Karpas-422 (cell line): Measurements from ENCODE around the gene SUMO1. TPM values are rescaled to one million over a fixed set of nuclear protein-coding genes. Genes with fewer than 3 reads are reported as not detected.
"Not testable (repeated sequence)": the region's sequence is repeated elsewhere in the genome, so short reads cannot be mapped to it uniquely, and the experiment has no call there.

ENCODE experiments used
- DNase-seq: peaks from one replicate; pipeline ENCODE4 v3.0.0-alpha.2; 2015
- H2AFZ ChIP-seq: fragments of 200-600 bp; sonication (generic); 2 replicates; pipeline ENCODE4 v1.6.1; 2014; ENCODE audit warnings: antibody characterized with exemption, low read length, mixed read lengths
- H3K27ac ChIP-seq: fragments of 200-600 bp; sonication (generic); 2 replicates; pipeline ENCODE4 v1.5.1; 2014; ENCODE audit warnings: mild to moderate bottlenecking, low read length, moderate library complexity
- H3K27me3 ChIP-seq: fragments of 200-600 bp; sonication (generic); 2 replicates; pipeline ENCODE4 v1.6.1; 2014; ENCODE audit warnings: low read length, mixed read lengths
- H3K36me3 ChIP-seq: fragments of 200-600 bp; sonication (generic); 2 replicates; pipeline ENCODE4 v1.6.1; 2014; ENCODE audit warnings: low read length, mixed read lengths; ENCODE audit not compliant: insufficient read depth
- H3K4me1 ChIP-seq: fragments of 200-600 bp; sonication (generic); 2 replicates; pipeline ENCODE4 v1.6.1; 2014; ENCODE audit warnings: mild to moderate bottlenecking, low read length, mixed read lengths
- H3K4me2 ChIP-seq: fragments of 200-600 bp; sonication (generic); 2 replicates; pipeline ENCODE4 v1.6.1; 2014; ENCODE audit warnings: low read length, low read depth, mild to moderate bottlenecking; ENCODE audit not compliant: poor library complexity, severe bottlenecking
- H3K4me3 ChIP-seq: fragments of 200-600 bp; sonication (generic); 2 replicates; pipeline ENCODE4 v1.5.1; 2014; ENCODE audit warnings: mild to moderate bottlenecking, antibody characterized with exemption, low read length, mixed read lengths
- H3K79me2 ChIP-seq: fragments of 200-600 bp; sonication (generic); 2 replicates; pipeline ENCODE4 v1.6.1; 2014; ENCODE audit warnings: mild to moderate bottlenecking, low read length, mixed read lengths
- H3K9ac ChIP-seq: fragments of 200-600 bp; sonication (generic); 2 replicates; pipeline ENCODE4 v1.6.0; 2014; ENCODE audit warnings: low read length
- H3K9me2 ChIP-seq: fragments of 200-600 bp; sonication (generic), shearing (Covaris generic); replicated peaks from 2 replicates; pipeline ENCODE4 v1.6.0; 2014; ENCODE audit warnings: mild to moderate bottlenecking, low read length, moderate library complexity; ENCODE audit not compliant: insufficient read depth
- H3K9me3 ChIP-seq: fragments of 300-700, 200-600 bp; sonication (generic); 2 replicates; pipeline ENCODE4 v1.6.1; 2014; ENCODE audit warnings: low read length, mixed read lengths
- H4K20me1 ChIP-seq: fragments of 200-600 bp; sonication (generic); 2 replicates; pipeline ENCODE4 v1.6.1; 2014; ENCODE audit warnings: mild to moderate bottlenecking, antibody characterized with exemption, low read length, low read depth; ENCODE audit not compliant: insufficient read depth
- total RNA-seq: library from RNA; depleted of rRNA; stranded (reverse); fragments of >200 nt; shearing (Covaris generic); gene quantifications from 2 replicates; pipeline ENCODE4 v1.2.3, GENCODE V29; 2014; ENCODE audit warnings: low replicate concordance

The SUMO1 gene
- total RNA-seq, 1 experiment from 2014 or later, result 170 TPM

GRCh38 chr2:202267495-202267894 lies 29.1 kb upstream of the SUMO1 start:
- H3K9me2 ChIP-seq, result no peaks in the 10 kb centered on the region

GRCh38 chr2:202265467-202266277 lies 27.3 kb upstream of the SUMO1 start, which contains the start of gene NOP58:
TSS of gene NOP58 (plus strand) at chr2:202265763. CDS start at chr2:202265942, 179 bp downstream.
- Histone ChIP-seq H2AFZ (no peak within 1 kb of the TSS), H4K20me1 (peaks cover 37% of the 10 kb centered on the region), H3K4me1 (peaks cover 37% of the 10 kb centered on the region), H3K9me2 (no peaks in the 10 kb centered on the region), H3K27me3 (no peaks in the 10 kb centered on the region), H3K9me3 (no peaks in the 10 kb centered on the region), H3K4me3 (peak within 1 kb of the TSS; percentile 99), H3K27ac (peak within 1 kb of the TSS; percentile 80), H3K9ac (peak within 1 kb of the TSS; percentile 96), H3K4me2 (peak within 1 kb of the TSS; percentile 73), H3K36me3 (peaks cover 6% of the 10 kb centered on the region; the same call in 1 of the 2 replicates), H3K79me2 (peaks cover 54% of the 10 kb centered on the region)
- peak; percentile 98 for DNase-seq

More at GRCh38 chr2:202267495-202267894, 29.1 kb upstream of the SUMO1 start:
- Histone ChIP-seq H2AFZ (no peak overlapping the region), H3K27me3 (no peaks in the 10 kb centered on the region), H3K36me3 (peaks cover 9% of the 10 kb centered on the region; the same call in 1 of the 2 replicates), H3K4me1 (peaks cover 37% of the 10 kb centered on the region), H3K27ac (peak overlapping the region; percentile 80; the same call in 1 of the 2 replicates), H3K4me2 (peak overlapping the region; percentile 73), H3K79me2 (peaks cover 73% of the 10 kb centered on the region), H3K9ac (peak overlapping the region; percentile 96), H3K9me3 (no peaks in the 10 kb centered on the region), H3K4me3 (peak overlapping the region; percentile 99), H4K20me1 (peaks cover 56% of the 10 kb centered on the region)
- peak; percentile 53 for DNase-seq

GRCh38 chr2:202261531-202261930 lies 23.1 kb upstream of the SUMO1 start:
- H3K27me3 ChIP-seq, result no peaks in the 10 kb centered on the region
- no peak overlapping the region for H2AFZ ChIP-seq
- H3K79me2 ChIP-seq, result peaks cover 13% of the 10 kb centered on the region
- peaks cover 2% of the 10 kb centered on the region; the same call in 1 of the 2 replicates for H4K20me1 ChIP-seq
- no peaks in the 10 kb centered on the region for H3K9me3 ChIP-seq
- H3K27ac ChIP-seq, result no peak overlapping the region
- peaks cover 13% of the 10 kb centered on the region for H3K4me1 ChIP-seq
- H3K4me2 ChIP-seq, result no peak overlapping the region
- H3K36me3 ChIP-seq, result no peaks in the 10 kb centered on the region
- no peak overlapping the region for H3K4me3 ChIP-seq
- no peaks in the 10 kb centered on the region for H3K9me2 ChIP-seq
- peak; percentile 35 for DNase-seq
- H3K9ac ChIP-seq, result no peak overlapping the region

GRCh38 chr2:202251494-202251893 lies 13.1 kb upstream of the SUMO1 start:
- no peaks in the 10 kb centered on the region for H3K36me3 ChIP-seq
- no peak overlapping the region for H3K9ac ChIP-seq
- no peaks in the 10 kb centered on the region for H3K79me2 ChIP-seq
- H3K27ac ChIP-seq, result no peak overlapping the region
- H3K27me3 ChIP-seq, result no peaks in the 10 kb centered on the region
- H3K4me3 ChIP-seq, result no peak overlapping the region
- H4K20me1 ChIP-seq, result no peaks in the 10 kb centered on the region
- no peaks in the 10 kb centered on the region for H3K9me2 ChIP-seq
- no peak overlapping the region for H3K4me2 ChIP-seq
- H3K4me1 ChIP-seq, result peaks cover 6% of the 10 kb centered on the region
- H3K9me3 ChIP-seq, result no peaks in the 10 kb centered on the region
- H2AFZ ChIP-seq, result no peak overlapping the region
- no peak for DNase-seq

GRCh38 chr2:202249521-202250253 lies 11.3 kb upstream of the SUMO1 start:
- H3K9ac ChIP-seq, result no peak overlapping the region
- H2AFZ ChIP-seq, result 0 out of 2 replicates have a peak overlapping the region, but pooled peaks have one; percentile 70
- peak overlapping the region; percentile 29 for H3K4me2 ChIP-seq
- no peaks in the 10 kb centered on the region for H3K9me3 ChIP-seq
- H4K20me1 ChIP-seq, result no peaks in the 10 kb centered on the region
- H3K4me3 ChIP-seq, result no peak overlapping the region
- peak; percentile 39 for DNase-seq
- H3K27me3 ChIP-seq, result no peaks in the 10 kb centered on the region
- no peak overlapping the region for H3K27ac ChIP-seq
- H3K4me1 ChIP-seq, result peaks cover 6% of the 10 kb centered on the region
- H3K9me2 ChIP-seq, result no peaks in the 10 kb centered on the region
- H3K36me3 ChIP-seq, result no peaks in the 10 kb centered on the region
- H3K79me2 ChIP-seq, result no peaks in the 10 kb centered on the region

- not testable (repeated sequence) for H4K20me1 ChIP-seq, H3K79me2 ChIP-seq, H3K4me2 ChIP-seq, H3K4me1 ChIP-seq, H3K4me3 ChIP-seq, H2AFZ ChIP-seq, H3K9ac ChIP-seq, H3K9me3 ChIP-seq, H3K36me3 ChIP-seq, H3K9me2 ChIP-seq, H3K27ac ChIP-seq, H3K27me3 ChIP-seq
- peak; percentile 7 for DNase-seq
Measured at GRCh38 chr2:202247710-202248109, 9.3 kb upstream of the SUMO1 start.

GRCh38 chr2:202237787-202238233 lies 587 bp downstream of the SUMO1 start:
- peak overlapping the region; percentile 93 for H3K4me3 ChIP-seq
- H3K9me2 ChIP-seq, result no peaks in the 10 kb centered on the region
- DNase-seq, result peak; percentile 61
- peak overlapping the region; percentile 55; the same call in 1 of the 2 replicates for H2AFZ ChIP-seq
- peak overlapping the region; percentile 37; the same call in 1 of the 2 replicates for H3K27ac ChIP-seq
- peaks cover 26% of the 10 kb centered on the region for H4K20me1 ChIP-seq
- H3K27me3 ChIP-seq, result no peaks in the 10 kb centered on the region
- H3K4me1 ChIP-seq, result peaks cover 24% of the 10 kb centered on the region
- H3K9ac ChIP-seq, result peak overlapping the region; percentile 94
- H3K36me3 ChIP-seq, result 0 out of 2 replicates have a peak, but pooled peaks cover 4% of the 10 kb centered on the region
- H3K79me2 ChIP-seq, result peaks cover 55% of the 10 kb centered on the region
- no peaks in the 10 kb centered on the region for H3K9me3 ChIP-seq
- peak overlapping the region; percentile 97 for H3K4me2 ChIP-seq

GRCh38 chr2:202221873-202222272 lies 16.5 kb downstream of the SUMO1 start:
- Histone ChIP-seq H3K4me2 (no peak overlapping the region), H3K9me2 (no peaks in the 10 kb centered on the region), H3K27me3 (no peaks in the 10 kb centered on the region), H3K4me3 (no peak overlapping the region), H3K36me3 (peaks cover 17% of the 10 kb centered on the region; the same call in 1 of the 2 replicates), H3K9me3 (no peaks in the 10 kb centered on the region), H2AFZ (no peak overlapping the region), H3K4me1 (no peaks in the 10 kb centered on the region), H3K27ac (no peak overlapping the region), H3K79me2 (peaks cover 90% of the 10 kb centered on the region), H3K9ac (no peak overlapping the region), H4K20me1 (peaks cover 7% of the 10 kb centered on the region; the same call in 1 of the 2 replicates)
- no peak for DNase-seq
